ENCODE results near the gene TGFB1.

TGFB1 gene

DNA sequence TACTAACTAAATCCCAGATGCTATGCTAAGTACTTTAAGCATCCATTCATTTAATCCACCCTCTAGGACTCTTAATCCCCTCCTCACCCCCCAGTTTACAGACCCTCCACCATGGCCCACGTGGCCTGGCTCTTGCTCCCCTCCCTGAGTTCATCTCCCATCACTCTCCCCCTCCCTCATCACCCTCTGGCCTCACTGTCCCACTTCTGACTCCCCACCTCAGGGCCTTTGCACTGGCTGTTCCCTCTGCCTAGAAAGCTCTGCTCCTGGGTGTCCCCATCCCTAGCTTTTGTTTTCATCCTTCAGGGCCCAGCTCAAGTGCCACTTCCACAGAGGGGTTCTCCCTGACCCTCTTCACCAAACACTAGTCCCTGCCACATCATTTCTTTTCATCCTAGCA lies 6.0 kb upstream of the TGFB1 start:
- no peak for TF ChIP-seq GATA3 (IDR thresholded peaks at IDR 0.05; ENCODE audit: low read depth, low read length)
- no peak for TF ChIP-seq GATA2 (IDR thresholded peaks at IDR 0.05; ENCODE audit: low read depth, low read length)

DNA sequence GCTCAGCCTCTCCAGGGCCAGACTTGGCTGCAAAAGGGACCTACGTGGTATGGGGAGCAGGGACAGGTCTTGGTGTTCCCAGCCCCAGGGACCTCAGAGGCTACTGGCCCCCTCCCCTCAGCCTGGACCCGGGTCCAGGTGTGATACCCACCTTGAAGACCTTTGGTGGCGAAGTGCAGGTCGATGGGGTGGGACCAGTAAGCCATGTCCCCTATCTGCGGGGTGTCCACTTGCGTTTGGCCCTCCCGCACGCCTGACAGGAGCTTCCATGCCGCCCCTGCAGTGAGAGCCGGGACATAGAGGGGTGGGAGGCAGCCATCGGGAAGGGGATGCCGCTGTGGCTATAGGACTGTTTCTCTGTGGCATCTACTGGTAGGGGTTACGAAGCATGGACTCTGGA lies 4.0 kb upstream of the TGFB1 start:
- TF ChIP-seq GATA2 (IDR thresholded peaks at IDR 0.05; ENCODE audit: low read depth, low read length) (no peak), GATA3 (IDR thresholded peaks at IDR 0.05; ENCODE audit: low read depth, low read length) (no peak)

DNA sequence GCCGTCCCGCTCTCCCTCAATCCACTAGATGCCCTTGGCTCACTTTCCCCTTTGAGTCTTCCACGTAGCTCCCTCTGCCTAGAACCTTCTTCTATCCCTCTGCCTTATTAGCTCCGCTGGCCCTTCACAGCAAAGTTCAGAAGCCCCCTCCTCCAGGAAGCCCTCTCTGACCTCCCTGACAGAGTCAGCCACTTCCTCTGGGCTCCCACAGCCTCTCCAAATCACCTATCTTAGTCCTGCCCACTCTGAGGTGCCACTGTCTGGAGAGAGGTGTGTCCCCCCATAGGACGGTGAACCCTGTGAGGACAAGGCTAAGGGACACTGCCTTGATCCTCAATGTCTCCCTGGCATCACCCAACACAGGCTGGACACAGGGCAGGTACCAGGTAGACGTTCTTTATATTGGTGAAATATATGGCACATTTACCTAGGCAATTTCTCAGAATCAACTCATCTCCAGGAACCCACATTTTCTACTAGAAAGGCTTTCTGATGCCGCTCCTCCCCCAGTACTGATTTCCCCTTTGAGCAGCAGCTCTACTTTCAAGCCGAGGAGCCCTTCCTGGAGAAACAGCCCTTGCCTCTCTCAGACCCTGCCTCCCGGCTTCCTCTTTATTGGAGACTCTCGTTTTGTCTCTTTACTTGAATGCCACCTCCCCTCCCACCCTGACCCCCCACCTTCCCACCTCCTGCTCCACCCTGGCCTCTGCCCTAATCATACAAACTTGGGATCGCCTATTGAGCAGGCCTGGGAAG lies 3.4 kb upstream of the TGFB1 start:
- TF ChIP-seq GATA3 (IDR thresholded peaks at IDR 0.05; ENCODE audit: low read depth, low read length) (no peak), GATA2 (IDR thresholded peaks at IDR 0.05; ENCODE audit: low read depth, low read length) (no peak)

DNA sequence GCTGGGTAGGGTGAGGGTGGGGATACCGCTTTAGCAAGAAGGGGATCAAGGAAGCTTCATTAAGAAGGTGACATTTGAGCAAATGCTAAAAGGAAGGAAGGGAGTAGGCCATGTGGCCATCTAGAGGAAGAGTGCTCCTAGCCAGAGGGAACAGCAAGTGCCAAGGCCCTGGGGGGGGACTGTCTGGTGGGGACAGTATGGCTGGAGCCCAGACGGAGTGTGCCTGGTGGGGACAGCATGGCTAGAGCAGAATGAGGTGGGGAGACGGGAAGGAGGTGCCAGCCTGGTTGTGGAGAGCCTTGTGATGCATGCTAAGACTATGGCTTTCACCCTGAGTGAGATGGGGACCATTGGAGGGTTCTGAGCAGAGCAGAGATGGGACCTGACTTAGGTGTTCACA lies 2.1 kb upstream of the TGFB1 start:
- TF ChIP-seq GATA3 (IDR thresholded peaks at IDR 0.05; ENCODE audit: low read depth, low read length) (no peak), GATA2 (IDR thresholded peaks at IDR 0.05; ENCODE audit: low read depth, low read length) (no peak)

DNA sequence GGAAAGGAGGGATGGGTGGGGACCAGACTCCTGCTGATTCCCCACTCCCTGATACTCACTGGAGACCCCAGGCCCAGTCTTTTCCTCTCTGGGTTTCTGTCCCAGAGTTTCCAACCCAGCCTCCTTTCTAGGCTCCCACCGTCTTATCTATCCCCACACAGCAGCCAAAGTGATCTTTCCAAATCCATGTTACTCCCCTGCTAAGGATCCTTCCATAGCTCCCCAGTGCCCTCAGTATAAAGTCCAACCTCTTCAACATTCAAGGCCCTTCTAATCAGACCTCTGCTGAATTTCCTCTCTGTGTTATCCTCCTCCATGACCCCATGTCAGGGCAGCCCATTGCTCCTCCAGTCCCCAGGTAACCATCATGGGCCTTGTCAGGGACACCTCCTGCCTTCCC lies 1.3 kb upstream of the TGFB1 start:
- TF ChIP-seq GATA2 (IDR thresholded peaks at IDR 0.05; ENCODE audit: low read depth, low read length): no peak
- no peak for TF ChIP-seq GATA3 (IDR thresholded peaks at IDR 0.05; ENCODE audit: low read depth, low read length)

DNA sequence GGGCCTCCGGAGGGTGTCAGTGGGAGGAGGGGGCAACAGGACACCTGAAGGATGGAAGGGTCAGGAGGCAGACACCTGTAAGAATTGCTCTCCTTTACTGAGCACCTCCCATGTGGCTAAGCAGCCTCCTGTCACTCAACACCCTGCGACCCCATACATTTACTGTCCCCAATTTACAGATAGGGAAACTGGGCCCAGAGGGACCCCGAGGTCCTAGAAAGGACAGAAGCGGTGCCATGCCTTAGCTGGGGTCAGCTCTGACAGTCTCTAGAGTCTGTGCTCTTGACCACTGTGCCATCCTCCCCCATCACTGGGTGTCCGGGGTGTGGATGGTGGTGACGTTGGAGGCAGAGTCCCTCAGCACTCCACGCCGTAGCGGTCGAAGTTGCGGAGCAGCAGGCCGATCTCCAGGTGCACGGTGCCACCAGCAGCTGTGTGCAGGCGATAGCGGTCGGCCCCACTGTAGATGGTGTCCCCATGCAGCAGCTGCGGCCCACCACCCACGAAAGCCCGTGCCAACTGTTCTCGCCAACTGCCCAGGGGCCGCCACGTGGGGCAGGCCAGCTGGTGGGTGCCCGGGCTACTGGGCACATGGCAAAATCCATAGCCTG lies 726 bp upstream of the TGFB1 start:
- TF ChIP-seq GATA2 (IDR thresholded peaks at IDR 0.05; ENCODE audit: low read depth, low read length) (no peak), GATA3 (IDR thresholded peaks at IDR 0.05; ENCODE audit: low read depth, low read length) (no peak)

DNA sequence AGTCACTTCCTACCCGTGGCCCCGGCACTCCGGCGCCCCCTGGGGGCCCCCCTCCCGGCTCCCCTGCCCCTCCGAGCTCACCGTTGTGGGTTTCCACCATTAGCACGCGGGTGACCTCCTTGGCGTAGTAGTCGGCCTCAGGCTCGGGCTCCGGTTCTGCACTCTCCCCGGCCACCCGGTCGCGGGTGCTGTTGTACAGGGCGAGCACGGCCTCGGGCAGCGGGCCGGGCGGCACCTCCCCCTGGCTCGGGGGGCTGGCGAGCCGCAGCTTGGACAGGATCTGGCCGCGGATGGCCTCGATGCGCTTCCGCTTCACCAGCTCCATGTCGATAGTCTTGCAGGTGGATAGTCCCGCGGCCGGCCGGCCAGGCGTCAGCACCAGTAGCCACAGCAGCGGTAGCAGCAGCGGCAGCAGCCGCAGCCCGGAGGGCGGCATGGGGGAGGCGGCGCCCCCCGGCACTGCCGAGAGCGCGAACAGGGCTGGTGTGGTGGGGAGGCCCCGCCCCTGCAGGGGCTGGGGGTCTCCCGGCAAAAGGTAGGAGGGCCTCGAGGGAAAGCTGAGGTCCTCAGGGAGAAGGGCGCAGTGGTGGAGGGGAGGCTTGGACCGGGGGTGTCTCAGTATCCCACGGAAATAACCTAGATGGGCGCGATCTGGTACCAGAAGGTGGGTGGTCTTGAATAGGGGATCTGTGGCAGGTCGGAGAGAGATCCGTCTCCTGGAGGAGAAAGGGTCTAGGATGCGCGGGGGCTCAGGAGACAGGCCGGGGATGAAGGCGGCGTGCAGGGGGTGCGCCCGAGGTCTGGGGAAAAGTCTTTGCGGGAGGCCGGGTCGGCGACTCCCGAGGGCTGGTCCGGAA lies 885 bp downstream of the TGFB1 start:
- no peak for TF ChIP-seq GATA2 (IDR thresholded peaks at IDR 0.05; ENCODE audit: low read depth, low read length)
- no peak for TF ChIP-seq GATA3 (IDR thresholded peaks at IDR 0.05; ENCODE audit: low read depth, low read length)

DNA sequence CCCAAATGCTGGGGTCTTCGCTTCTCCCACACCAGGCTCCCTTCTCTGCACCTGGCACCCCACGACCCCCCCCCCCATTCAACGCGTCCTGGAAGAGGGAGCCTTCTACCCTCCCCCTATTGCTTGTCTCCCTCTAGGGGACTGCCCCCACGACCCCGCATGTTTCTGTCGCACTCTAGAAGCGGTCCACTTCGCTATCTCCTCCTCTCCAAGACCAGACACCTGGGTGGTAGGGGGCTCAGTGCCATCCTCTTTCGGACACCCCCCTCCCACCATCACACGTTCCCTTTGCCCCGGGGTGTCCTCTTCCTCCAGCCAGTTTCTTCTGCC lies 1.5 kb downstream of the TGFB1 start:
- no peak for TF ChIP-seq GATA3 (IDR thresholded peaks at IDR 0.05; ENCODE audit: low read depth, low read length)
- no peak for TF ChIP-seq GATA2 (IDR thresholded peaks at IDR 0.05; ENCODE audit: low read depth, low read length)

DNA sequence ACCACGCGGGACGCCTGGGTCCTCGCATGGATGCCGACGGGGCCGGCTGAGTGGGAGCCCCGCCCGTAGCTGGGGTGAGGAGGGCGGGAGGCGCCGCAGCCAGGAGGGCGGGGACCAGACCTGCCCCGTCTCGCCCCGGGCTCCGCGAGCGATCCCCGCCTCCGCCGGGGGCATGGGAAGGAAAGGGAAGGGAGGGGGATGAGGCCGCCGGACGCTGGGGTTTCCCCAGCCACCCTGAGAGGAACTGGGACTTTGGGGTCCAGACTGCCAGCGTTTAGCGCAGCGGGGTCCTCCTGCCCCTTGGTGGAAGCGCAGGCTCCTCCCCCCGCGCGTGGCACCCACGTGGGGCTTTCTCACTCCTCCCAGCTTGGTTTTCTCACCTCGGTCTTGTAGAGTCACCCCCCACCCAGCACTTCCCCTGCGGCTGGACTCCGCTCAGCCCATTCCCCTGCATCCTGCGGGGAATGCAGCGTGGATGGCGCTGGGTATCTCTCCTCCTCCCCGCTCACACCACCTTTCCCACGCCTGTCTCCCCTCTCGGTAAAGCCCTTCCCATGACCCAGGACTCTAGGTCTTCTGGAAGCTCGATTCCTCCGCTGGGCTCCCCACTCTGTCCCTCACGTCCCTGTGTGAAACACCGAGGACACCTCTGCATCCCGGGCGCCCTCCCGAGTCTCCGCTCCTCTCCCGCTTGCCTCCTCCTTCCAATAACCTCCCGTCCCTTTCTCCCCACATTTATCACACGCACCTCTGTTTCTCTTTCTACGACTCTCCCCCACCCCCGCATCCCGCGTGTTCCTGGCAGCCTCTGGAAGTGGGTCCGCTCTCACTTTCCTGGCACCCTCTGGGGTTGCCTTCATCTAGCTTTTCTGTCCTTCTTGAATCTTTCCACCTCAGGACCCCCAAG lies 2.1 kb downstream of the TGFB1 start:
- TF ChIP-seq GATA3 (IDR thresholded peaks at IDR 0.05; ENCODE audit: low read depth, low read length): no peak
- TF ChIP-seq GATA2 (IDR thresholded peaks at IDR 0.05; ENCODE audit: low read depth, low read length): no peak

DNA sequence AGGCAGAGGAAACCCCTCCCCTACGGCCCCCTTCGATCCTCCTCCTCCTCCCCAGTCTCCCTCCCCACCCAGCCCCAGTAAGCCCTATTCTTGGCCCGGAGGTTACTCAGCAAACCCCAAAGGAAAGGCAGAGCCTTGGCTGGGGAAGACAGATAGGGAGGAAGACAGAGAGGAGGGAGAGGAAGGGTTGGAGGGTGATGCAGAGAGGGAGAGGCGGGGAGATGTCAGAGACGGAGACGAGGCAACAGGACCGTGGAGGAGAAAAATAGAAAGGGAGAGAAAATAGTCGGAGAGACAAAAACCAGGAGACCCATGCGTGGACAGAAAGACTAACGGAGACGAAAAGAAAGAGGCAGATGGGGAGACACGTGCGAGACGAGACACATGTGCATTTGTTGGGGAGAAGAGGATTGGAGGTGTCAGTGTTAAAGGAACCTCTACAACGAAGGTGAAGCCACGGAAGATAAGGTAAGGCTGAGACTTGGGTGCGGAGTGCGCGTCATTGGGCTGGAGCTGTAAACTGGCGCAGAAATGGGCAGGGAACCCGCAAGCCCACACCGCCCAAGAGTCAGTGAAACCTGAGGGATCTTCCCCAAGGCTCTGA lies 2.9 kb downstream of the TGFB1 start:
- TF ChIP-seq GATA3 (IDR thresholded peaks at IDR 0.05; ENCODE audit: low read depth, low read length) (no peak), GATA2 (IDR thresholded peaks at IDR 0.05; ENCODE audit: low read depth, low read length) (no peak)

DNA sequence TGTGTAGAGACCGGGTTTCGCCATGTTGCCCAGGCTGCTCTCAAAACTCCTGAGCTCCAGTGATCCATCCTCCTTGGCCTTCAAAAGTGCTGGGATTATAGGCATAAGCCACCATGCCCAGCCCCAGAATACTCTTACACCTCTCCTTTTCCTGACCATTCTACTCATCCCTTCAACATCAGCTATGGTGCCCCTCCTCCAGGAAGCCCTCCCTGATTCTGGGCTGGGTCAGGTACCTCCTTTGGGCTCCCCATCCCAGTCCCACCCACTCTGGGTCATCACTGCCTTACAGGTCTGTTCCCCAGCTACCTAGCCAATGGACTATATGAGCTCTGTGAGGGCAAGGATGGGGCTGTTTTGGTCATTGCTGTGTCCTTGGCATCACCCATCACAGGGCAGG lies 9.6 kb downstream of the TGFB1 start:
- TF ChIP-seq GATA3 (IDR thresholded peaks at IDR 0.05; ENCODE audit: low read depth, low read length) (no peak), GATA2 (IDR thresholded peaks at IDR 0.05; ENCODE audit: low read depth, low read length) (no peak)

DNA sequence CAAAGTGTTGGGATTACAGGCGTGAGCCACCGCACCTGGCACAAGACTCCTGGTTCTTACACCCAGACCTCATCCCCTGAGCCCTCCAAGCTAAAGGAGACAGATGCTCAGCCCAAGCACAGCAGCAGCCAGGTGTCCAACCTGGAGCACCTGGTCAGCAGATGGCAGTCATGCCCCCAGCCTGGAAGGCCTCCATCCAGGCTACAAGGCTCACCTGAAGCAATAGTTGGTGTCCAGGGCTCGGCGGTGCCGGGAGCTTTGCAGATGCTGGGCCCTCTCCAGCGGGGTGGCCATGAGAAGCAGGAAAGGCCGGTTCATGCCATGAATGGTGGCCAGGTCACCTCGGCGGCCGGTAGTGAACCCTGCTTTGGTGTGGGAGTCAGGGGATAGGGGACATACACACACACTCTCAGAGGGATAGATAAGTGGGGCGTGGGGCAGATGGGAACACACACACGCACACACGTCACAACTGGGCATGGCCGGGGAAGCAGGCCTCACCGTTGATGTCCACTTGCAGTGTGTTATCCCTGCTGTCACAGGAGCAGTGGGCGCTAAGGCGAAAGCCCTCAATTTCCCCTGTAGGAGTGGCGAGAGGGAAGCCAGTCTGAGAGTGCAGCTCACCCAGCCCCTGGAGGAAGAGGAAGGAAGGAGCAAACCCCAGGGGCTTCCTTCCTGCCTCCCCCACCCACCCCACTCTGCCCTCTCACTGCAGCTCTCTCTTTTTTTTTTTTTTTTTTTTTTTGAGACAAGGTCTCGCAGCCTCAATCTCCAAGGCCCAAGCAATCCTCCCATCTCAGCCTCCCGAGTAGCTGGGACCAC lies 11.8 kb downstream of the TGFB1 start:
- TF ChIP-seq GATA2 (IDR thresholded peaks at IDR 0.05; ENCODE audit: low read depth, low read length): no peak
- TF ChIP-seq GATA3 (IDR thresholded peaks at IDR 0.05; ENCODE audit: low read depth, low read length): no peak

DNA sequence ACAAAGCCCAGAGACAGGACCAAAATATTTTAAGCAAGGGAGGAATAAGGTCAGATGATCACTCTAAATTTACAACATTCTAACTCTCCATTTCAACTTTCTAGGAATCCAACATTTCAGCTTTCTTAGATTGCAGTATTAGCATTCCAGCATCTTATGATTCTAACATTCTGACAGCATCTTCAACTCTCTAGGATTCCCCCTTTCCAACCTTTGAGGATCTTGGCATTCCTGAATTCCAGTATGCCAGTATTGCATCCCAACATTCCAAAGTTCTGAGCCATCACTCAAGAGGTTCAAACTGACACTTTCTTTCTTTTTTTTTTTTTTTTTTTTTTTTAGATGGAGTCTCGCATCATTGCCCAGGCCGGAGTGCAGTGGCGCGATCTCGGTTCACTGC lies 13.8 kb downstream of the TGFB1 start:
- no peak for TF ChIP-seq GATA3 (IDR thresholded peaks at IDR 0.05; ENCODE audit: low read depth, low read length)
- TF ChIP-seq GATA2 (IDR thresholded peaks at IDR 0.05; ENCODE audit: low read depth, low read length): no peak

All from SH-SY5Y (cell line).